Activated CD4-positive, alpha-beta T cell treated with anti-CD3 and anti-CD28 coated beads, Interleukin-2, Interleukin-6, amounts not matched to agents 100 ng/mL and 50 ng/mL, durations not matched to agents 16 hours and 8 hours (primary cell): Measurements from ENCODE around the gene SYNGR3.
"Not testable (repeated sequence)": the region's sequence is repeated elsewhere in the genome, so short reads cannot be mapped to it uniquely, and the experiment has no call there.

Experiments
- DNase-seq: peaks from one replicate; pipeline ENCODE4 v3.0.0-alpha.2; 2020

The SYNGR3 gene

DNA sequence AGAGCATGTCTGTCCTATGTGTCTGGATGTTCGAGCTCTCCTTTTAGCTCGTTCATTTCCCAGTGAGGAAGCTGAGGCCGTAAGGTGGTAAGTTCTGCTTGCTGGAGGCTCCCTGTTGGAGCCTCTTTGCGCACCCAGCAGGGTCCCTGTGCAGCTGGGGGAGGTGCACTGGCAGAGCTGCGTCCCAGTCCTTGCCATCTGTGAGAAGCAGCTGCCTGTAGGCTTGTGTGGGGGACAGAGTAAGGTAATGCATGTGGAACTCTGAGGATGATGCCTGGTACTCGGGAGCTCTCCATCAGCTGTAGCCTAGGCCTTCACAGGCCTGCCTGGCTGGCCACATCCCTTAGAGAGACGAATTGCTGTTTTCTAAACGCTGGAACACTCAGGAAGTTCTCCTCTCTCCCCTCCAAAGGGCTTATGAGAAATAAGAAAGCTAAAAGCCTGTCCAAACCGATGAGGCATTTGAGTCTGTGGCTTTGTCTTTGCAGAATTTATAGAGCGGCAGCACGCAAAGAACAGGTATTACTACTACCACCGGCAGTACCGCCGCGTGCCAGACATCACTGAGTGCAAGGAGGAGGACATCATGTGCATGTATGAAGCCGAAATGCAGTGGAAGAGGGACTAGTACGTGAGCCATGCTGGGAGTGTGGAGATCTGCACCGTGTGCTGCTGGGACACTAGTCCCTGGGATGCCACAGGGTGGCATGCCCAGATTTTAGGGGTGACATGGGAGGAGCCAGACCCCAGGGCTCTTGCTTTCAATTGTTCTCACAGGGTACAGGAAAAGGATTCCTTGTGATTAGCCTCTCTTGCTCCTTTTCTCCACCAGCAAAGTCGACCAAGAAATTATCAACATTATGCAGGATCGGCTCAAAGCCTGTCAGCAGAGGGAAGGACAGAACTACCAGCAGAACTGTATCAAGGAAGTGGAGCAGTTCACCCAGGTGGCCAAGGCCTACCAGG, 28.8 kb upstream of the SYNGR3 start:
- DNase-seq, result peak; percentile 77

DNA sequence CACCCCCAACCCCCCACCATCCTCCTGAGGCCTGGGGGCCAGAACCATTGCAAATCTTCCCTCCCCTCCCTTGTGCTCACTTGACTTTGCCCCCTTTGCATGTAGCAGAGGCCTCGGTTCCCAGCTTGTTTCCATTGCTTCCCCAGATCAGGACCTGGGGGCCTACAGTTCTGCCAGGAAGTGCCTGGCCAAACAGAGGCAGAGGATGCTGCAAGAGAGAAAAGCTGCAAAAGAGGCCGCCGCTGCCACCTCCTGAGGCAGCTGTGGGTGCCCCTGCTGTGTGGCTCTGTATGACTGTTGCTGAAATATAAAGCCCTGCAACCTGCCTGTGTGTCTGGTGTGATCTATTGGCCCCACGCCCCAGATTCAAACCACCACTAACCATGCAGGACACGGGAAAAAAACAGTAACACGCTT, 28.1 kb upstream of the SYNGR3 start:
- DNase-seq, result peak; percentile 65

DNA sequence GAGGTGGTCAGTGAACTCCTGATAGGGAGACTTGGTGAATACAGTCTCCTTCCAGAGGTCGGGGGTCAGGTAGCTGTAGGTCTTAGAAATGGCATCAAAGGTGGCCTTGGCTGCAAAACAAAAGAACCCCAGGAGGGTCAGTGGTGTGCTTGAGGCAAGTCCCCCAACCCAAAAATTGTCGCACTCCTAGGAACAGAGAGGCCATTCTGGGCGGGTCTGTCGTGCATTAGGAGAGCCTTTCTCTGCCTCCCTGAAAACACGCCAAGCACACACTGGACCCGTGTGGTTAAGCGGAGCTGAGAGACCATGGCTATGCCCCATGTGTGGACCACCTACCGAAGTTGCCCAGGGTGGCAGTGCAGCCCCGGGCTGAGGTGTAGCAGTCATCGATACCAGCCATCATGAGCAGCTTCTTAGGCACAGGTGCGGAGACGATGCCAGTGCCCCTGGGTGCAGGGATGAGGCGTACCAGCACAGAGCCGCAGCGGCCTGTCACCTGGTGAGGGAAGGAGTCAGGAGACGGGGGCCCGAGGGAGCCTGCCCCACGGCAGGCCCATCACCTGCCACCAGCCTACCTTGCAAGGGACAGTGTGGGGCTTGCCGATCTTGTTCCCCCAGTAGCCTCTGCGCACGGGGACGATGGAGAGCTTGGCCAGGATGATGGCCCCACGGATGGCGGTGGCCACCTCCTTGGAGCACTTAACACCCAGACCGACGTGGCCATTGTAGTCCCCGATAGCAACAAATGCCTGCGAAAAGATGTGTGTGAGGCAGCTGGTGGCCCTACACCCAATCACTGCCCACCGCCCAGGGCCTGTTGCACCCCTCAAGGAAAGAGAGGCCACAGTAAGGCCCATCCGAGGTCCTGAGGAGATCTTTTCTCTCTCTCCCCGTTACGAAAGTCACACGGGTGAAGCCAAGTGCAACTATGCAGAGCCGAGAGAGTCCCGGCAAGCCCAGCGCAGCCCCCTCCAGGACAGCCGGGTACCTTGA, 27.3 kb upstream of the SYNGR3 start:
- DNase-seq, result not testable (repeated sequence)

DNA sequence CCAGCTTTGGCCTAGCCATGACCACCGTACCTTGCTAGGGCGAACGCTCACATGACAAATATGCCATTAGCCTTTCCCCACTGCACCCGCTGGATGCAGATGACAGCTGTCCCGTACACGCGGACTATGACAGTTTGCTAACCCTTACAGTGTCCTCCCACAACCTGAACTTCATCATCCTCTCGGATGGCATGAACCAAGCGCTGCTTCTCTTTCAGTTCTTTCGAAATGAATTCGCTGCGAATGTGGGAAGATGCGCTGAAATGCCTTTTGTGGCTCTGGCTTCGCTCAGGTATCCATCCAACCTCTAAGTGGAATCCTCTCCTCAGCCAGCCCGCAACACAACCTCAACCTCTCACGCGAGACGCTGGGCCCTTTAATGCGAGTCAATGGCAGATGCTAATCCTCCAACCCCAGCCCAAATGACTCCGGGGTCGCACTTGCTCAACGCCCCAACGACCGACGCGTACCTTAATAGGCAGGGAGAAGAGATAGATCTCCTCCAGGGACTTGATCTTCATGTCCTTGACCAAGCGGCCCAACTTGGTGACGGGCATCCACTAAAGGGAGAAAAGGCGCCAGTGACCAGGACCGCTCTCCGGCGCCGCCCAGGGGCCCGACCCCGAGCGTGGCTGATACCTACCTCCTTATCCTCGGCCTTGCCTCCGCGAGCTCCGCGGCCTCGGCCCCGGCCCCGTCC, 25.8 kb upstream of the SYNGR3 start:
- peak; percentile 59 for DNase-seq

DNA sequence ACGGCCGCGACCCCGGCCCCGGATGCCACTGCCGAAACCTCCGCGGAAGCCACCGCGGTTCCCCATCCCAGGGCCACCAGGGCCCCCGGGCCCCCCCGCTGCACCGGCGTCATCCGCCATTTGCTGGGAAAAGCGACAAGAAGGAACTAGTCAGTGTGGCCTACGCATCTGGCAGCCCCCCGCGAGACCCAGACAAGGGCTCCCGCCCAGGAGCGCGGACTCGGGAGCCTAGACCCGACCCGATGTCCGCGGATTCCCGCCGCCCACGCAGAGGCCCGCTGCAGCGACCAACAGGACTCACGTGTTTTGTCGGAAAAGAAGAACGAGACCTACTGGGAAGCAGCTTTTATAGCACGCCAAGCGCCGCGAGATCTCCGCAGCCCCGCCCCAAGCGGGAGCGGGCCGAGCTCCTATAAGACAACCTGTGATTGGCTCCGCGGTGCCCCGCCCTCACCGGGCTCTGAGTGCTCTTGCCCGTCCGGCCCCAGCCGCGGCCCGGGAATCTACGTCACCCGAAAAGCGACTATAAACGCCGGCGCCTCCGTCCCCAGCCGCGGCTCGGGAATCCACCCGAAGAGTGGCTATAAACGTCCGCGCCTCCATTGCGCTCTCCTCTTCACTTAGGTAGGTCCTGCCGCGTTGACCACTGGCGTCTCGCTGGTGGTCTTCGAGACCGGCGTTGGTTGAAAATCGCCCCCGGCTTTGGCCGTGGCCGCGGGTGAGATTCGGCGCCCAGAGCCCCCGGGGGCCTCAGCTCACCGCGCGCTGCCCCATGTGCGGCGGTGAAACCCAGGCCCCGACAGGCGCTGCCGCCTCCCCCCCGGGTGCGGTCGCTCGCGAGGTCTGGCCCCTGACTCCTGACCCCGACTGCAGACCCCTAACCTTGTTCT, 25.0 kb upstream of the SYNGR3 start, which contains the start of gene RPS2:
Gene RPS2, minus strand, starts transcription at position 321 of the 890 bp plus-strand sequence. Its CDS starts 201 bp downstream, at position 120.
- DNase-seq, result peak; percentile 99

DNA sequence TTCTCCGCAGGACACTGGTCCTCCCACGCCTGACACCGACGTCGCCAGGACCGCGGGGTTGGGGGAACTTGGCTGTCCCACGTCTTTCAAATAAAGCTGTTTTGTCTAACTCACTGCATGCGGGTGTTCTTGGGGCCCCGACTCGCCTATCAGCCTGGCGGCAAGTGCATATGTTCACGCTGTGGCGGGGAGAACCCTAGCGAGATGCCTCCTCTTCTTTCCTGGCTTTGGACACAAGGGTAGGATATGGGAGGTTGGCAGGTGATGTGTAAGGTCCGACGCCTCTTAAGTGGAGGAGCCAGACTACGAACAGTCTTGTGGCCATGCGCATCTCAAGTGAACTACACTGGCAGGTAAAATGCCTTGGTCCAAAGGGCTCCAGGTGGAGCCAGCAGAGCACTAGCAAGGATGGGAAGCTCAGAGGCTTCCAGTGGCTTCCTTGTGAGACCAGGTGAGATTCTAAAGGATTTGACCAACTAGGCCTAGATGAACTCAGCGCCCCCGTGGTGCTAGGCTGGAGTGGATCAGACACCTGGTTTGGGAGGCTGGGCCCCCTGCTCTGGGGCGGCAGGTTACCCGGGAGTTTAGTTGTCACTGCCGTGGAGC, 24.3 kb upstream of the SYNGR3 start:
- no peak for DNase-seq

DNA sequence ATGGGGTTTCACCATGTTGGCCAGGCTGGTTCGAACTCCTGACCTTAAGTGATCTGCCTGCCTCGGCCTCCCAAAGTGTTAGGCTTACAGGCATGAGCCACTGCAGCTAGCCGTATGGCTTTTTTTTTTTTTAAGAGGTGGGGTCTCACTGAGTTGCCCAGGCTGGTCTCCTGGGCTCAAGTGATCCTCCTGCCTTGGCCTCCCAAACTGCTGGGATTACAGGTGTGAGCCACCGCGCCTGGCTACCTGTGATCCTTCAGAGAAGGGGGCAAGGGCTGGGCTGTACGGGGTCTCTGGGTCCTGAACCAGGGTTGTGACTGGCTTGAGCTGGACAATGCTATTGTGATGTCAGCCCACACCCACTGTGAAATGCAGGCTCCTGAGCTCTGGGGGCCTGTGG, 23.3 kb upstream of the SYNGR3 start, which contains the start of gene RNF151:
Gene RNF151, plus strand, starts transcription at position 397 of the 400 bp plus-strand sequence. CDS start 26 bp downstream, outside the sequence.
- no peak for DNase-seq

DNA sequence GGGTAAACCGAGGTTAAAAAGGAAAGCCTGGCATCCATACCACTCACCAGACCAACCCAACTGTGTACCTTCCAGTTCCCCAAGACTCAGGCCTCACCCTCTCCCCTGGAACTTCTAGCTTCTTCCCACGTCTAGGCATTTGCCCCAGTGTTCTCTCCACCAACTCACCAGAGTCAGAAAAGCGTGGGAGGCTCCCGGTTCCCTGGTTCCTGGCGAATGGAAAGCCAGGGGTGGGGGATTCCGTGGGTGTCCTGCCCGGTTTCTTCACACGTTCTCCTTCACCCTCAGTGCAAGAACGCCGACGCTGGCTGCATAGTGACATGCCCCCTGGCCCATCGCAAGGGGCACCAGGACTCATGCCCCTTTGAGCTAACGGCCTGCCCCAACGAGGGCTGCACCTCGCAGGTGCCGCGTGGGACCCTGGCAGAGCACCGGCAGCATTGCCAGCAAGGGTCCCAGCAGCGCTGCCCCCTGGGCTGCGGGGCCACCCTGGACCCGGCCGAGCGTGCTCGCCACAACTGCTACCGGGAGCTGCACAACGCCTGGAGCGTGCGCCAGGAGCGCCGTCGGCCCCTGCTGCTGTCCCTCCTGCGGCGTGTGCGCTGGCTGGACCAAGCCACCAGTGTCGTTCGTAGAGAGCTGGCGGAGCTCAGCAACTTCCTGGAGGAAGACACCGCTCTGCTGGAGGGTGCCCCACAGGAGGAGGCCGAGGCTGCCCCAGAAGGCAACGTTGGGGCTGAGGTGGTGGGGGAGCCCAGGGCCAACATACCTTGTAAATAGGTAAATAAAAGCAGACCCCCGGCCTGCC, 21.4 kb upstream of the SYNGR3 start:
- DNase-seq, result no peak

DNA sequence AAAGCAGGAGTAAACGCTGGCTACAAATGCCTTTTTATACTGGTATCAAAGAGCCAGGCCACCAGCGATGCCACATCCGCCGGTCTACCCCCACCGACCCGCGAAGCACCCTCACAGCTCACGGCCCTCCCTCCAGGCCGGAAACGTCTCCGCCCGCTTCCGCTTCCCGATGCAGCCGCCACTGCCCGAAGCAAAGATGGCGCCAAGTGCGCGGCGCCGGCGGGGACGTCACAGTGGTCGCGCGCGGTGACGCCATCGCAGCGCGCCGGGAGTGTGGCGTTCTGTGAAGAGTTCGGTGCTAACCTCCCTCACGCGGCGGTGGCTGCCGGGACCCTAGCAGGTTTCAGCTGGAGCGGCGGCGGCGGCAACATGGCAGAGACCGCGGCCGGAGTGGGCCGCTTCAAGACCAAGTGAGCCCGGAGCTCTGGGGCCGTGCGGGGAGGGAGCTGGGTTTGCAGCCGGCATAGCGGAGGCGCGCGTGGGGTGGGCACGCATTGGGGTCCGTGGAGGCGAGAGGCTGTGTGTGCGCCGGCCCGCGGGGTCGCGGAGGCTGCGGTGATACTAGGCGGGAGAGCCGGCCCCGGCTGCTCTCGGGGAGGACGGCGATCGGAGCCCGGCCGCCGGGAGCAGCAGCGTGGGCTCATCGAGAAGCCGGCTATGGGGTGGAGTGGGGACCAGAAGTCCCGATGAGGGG, 17.8 kb upstream of the SYNGR3 start, which contains the start of gene TBL3:
Gene TBL3, plus strand, starts transcription at position 258 of the 694 bp plus-strand sequence. Its CDS starts 112 bp downstream, at position 370.
- DNase-seq, result peak; percentile 98

DNA sequence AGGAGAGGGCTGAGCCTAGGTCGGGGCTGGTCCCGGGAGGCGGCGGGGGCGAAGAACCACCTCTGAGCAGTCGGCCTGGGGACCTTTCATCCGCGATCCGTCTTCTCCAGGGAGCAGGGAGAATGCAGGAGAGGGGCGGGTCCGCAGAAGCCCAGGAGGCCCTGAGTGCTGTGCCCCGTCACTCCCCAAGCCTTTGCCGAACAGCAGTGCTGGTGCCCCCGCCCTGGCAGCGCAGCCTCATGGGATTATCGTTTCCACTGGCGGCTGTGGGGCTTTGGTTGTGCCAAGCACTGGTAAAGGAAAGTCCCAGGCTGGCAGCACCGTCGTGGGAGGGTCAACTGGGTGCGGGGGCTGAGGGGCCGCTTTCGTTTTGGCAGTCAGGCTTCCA, 17.3 kb upstream of the SYNGR3 start:
- DNase-seq, result no peak

DNA sequence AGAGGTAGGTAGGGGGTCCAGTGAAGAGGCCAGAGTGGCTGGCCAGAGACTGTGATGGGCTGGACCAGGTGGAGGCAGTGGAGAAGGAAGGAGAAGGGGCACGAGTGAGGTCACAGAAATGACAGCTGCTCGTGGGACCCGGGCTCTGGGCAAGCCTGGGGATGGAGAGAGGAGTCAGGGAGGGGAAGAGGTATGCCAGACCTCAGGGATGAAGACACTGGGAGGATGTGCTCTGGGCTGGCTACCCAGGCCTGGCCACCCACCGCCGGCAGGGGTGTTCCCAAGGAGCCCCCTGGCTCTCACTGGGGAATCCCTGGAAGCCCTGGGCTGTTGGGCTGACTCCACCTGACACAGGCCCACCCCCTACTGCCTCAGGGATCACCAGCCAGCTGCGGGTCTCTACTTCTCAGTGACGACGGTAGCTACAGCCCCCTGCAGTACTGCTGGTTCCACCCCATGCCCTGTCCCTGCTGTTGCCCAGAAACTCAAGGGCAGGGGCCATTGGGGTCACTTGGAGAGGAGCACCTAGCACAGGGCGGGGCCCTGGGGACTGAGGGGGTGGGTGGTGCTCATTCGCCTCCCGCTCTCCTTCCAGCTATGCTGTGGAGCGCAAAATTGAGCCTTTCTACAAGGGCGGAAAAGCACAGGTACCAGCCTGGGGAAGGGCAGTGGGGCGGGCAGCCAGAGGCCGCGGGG, 16.2 kb upstream of the SYNGR3 start:
- DNase-seq, result no peak

DNA sequence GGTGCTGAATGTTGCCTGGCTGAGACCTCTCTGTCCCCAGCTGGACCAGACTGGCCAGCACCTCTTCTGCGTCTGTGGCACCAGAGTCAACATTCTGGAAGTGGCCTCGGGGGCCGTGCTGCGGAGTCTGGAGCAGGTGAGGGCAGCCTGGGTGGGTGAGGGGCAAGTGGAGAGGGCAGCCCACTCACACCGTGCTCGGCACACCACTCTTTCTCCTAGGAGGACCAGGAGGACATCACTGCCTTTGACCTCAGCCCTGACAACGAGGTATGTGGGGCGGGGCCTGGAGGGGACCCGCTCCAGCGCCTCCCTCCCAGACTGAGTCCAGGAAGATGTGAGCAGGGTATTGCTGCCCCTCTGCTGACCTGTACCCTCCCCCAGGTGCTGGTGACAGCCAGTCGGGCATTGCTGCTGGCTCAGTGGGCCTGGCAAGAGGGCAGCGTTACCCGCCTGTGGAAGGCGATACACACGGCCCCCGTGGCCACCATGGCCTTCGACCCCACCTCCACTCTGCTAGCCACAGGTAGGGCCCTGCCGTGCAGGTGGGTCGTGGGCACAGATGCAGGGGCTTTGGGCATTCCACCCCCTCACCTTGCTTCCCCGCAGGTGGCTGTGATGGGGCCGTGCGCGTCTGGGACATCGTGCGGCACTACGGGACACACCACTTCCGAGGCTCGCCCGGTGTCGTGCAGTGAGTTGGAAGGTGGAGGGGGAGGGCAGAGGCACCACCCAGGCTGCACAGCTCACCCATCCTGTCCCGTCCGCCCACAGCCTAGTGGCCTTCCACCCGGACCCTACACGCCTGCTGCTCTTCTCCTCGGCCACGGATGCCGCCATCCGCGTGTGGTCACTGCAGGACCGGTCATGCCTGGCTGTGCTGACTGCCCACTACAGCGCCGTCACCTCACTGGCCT, 15.4 kb upstream of the SYNGR3 start:
- no peak for DNase-seq

DNA sequence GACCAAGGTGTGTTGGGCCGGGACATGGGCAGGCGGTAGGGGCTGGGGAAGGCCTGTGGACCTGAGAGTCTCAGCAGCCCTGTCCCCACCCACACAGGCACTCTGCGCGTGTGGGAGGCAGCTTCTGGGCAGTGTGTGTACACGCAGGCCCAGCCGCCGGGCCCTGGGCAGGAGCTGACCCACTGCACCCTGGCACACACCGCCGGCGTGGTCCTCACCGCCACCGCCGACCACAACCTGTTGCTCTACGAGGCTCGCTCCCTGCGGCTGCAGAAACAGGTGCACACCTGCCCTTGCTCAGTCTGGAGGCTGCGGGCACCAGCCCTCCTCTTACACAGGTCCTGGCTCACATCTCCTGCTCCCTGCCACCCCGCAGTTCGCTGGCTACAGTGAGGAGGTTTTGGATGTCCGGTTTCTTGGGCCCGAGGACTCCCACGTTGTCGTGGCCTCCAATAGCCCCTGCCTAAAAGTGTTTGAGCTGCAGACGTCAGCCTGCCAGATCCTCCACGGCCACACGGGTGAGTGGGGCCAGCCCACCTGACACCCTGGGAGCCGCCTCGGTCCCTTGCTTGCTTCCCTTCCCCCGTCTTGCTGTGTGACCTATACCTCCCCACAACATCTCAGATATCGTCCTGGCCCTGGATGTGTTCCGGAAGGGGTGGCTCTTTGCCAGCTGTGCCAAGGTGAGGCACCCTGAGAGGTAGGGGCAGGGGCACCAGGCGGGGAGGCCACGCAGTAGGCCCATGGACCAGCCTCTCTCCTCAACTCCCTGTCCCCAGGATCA, 14.1 kb upstream of the SYNGR3 start:
- DNase-seq, result no peak

DNA sequence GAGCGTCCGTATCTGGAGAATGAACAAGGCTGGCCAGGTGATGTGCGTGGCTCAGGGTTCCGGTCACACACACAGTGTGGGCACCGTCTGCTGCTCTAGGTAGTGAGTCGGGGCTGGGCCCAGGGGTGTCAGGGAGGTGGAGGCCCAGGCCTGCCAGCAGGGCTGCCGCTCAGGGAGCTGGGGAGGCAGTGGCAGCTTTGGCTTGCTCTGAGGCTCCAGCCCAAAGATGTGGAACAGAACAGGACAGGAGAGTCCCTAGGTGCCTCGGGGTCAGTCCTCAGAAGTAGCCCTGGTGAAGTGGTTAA, 13.6 kb upstream of the SYNGR3 start:
- DNase-seq, result no peak

DNA sequence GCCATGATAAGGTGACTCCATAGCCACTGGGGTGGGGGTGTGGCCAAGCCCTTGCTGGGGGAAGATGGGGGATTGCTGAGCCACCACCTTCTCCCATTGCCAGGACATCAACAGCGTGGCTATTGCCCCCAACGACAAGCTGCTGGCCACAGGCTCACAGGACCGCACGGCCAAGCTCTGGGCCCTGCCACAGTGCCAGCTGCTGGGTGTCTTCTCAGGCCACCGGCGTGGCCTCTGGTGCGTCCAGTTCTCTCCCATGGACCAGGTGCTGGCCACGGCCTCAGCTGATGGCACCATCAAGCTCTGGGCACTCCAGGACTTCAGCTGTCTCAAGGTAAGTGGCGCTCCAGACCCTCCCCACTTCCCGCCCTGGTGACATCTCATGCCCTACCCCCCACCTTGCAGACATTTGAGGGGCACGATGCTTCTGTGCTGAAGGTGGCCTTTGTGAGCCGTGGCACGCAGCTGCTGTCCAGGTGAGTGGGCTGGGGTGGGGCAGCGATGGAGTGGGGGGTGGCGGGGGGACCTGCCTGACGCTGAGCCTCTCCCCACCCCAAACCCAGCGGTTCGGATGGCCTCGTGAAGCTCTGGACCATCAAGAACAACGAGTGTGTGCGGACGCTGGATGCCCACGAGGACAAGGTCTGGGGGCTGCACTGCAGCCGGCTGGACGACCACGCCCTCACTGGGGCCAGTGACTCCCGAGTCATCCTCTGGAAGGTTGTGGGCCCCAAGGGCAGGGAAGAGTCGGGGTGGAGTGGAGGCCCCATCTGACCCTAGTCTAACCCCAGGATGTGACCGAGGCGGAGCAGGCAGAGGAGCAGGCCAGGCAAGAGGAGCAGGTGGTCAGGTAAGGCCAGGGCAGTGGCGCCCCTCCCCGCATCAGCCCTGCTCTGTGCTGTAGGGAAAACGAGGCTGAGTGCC, 12.6 kb upstream of the SYNGR3 start:
- no peak for DNase-seq

DNA sequence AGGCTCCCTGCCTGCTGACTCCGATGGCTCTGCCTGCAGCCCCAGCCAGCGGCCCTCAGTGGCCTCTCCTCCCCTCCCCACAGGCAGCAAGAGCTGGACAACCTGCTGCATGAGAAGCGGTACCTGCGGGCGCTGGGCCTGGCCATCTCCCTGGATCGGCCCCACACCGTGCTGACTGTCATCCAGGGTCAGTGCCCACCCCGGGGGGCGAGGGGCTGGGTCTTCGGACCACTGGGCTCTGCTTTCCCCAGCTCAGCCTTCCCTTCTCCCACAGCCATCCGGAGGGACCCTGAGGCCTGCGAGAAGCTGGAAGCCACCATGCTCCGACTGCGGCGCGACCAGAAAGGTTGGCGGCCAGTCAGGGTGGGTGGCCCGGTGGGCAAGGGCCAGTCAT, 11.9 kb upstream of the SYNGR3 start:
- DNase-seq, result no peak
